Lower leg skin (tissue), 4 donors: ENCODE measurements around the gene PCCA. TPM values are rescaled to one million over a fixed set of nuclear protein-coding genes. Genes with fewer than 3 reads are reported as not detected.

Experiments used
- DNase-seq, 2 donors: peaks; one replicate each; pipeline ENCODE4 v3.0.0-alpha.2; 2019; ENCODE audit warnings: low spot score in 2 of 2
- H3K4me3 ChIP-seq: fragments of 200-600 bp; sonication (generic); 2 replicates; pipeline ENCODE4 v1.5.1; 2017; ENCODE audit warnings: mild to moderate bottlenecking, low read depth; ENCODE audit not compliant: poor library complexity, severe bottlenecking
- CTCF ChIP-seq, 3 donors: fragments of 450-650 bp; IDR thresholded peaks; one replicate each; pipeline ENCODE4 v1.5.1; 2016; ENCODE audit warnings: antibody characterized with exemption in 3 of 3, mild to moderate bottlenecking in 3 of 3, moderate library complexity in 2 of 3
- POLR2A ChIP-seq, 2 donors: fragments of 450-650 bp; IDR thresholded peaks; one replicate each; pipeline ENCODE4 v1.6.1; 2016 to 2017; ENCODE audit warnings: antibody characterized with exemption in 2 of 2, mild to moderate bottlenecking in 1 of 2, moderate library complexity in 1 of 2
- WGBS, 2 donors: methylation state at CpG; one replicate each; pipeline ENCODE4 v1.1.5; 2018; 5-methylcytosine and 5-hydroxymethylcytosine counted together
- intact Hi-C: fragments of 100-400 bp; cut with DNase I; formaldehyde crosslinking; loops from one replicate; pipeline ENCODE4 v1.15.0; 2023; ENCODE audit warnings: low total_unique reads
- total RNA-seq, 4 donors: library from RNA; depleted of rRNA; stranded (reverse); fragments of >200 nt; gene quantifications; one replicate each; pipeline ENCODE4 v1.1.0, GENCODE V29; 2016

The PCCA gene
- total RNA-seq, 4 donors from 2014 or later: 24.3 to 34.2 (median 26.2) TPM

- intact Hi-C loops: no loop called here
- DNase-seq: no peak
- H3K4me3 ChIP-seq: no peak overlapping the region
- TF ChIP-seq CTCF (IDR thresholded peaks at IDR 0.05) (no peak), POLR2A (IDR thresholded peaks at IDR 0.05) (no peak)
- 75 to 82% methylated on average over 8 of the region's 8 CpGs for WGBS, 2 donors
Observed at GRCh38 chr13:100491164-100491842, 402.4 kb downstream of the PCCA start.

DNA sequence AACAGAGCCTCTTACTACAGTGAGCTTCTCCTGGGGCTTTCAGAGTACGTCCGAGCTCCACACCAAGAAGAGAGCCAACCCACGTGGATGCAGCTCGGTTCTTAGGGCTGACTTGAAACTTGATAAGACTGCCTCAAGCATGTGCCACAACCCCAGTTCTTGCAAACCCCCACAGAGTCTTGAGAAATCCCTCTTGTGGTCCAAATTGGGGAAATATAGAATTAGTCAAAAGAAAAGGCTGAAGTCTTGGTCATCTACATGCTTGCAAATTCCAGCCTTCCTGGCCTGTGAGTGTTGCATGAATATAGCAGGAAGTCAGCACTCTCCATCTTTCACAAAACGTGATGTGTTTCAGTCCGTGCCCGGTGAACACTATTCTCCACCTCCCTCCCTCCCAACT lies 404.5 kb downstream of the PCCA start:
- intact Hi-C loops: no loop called here
- DNase-seq: no peak
- no peak for TF ChIP-seq CTCF (IDR thresholded peaks at IDR 0.05)
- no peak for TF ChIP-seq POLR2A (IDR thresholded peaks at IDR 0.05)
- H3K4me3 ChIP-seq: no peak overlapping the region
- 92 to 94% methylated on average over 7 of the region's 7 CpGs for WGBS, 2 donors

- H3K4me3 ChIP-seq: no peak overlapping the region
- TF ChIP-seq POLR2A (IDR thresholded peaks at IDR 0.05) (no peak), CTCF (IDR thresholded peaks at IDR 0.05) (no peak)
- DNase-seq: no peak
- intact Hi-C loops: no loop called here
- WGBS, 2 donors: 80 to 91% methylated on average over 1 of the region's 1 CpG
Observed at GRCh38 chr13:100495455-100495854, 406.6 kb downstream of the PCCA start.

DNA sequence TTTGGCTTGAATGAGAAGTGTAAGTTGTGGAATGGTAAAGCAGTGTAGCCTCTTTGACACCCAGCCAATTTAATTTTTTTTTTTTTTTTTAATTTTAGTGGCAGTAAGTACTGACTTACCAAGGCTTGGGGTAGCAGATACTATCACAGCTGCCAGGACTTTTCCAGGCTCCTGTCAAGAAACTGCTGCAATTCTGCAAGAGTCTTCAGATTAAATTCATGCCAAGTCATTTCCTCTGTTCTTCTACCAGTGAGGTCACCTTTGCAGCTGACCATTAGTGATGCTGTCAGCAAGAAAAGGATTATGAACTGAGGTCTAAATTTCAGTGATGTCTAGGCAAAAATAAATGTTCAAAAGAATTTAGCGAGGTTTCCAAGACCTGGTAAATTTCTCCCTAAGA lies 408.5 kb downstream of the PCCA start:
- TF ChIP-seq CTCF (IDR thresholded peaks at IDR 0.05) (no peak), POLR2A (IDR thresholded peaks at IDR 0.05) (no peak)
- DNase-seq: no peak
- WGBS, 2 donors: 94 to 97% methylated on average over 1 of the region's 1 CpG
- H3K4me3 ChIP-seq: no peak overlapping the region
- intact Hi-C loops: no loop called here

DNA sequence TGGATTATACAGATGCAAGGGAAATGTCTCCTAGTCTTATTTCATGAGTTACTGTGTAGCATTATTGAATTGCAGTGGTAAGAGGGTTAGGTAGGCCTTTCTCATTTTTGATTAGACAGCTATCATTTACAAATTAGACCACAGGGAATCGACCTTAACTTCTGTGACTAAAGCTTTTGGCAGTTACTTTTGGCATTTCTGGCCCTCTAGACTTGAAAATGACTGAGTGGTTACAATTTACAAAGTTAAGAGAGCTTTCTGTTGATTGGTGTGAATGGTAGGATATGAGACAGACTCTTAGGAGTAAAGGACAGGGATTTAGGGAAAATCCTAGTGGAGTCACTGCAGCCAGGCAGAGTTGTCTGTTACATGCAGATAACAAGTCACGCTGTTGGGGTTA lies 413.6 kb downstream of the PCCA start:
- intact Hi-C loops: no loop called here
- TF ChIP-seq CTCF (IDR thresholded peaks at IDR 0.05) (no peak), POLR2A (IDR thresholded peaks at IDR 0.05) (no peak)
- whole genome bisulfite sequencing, 2 donors: 63 to 65% methylated on average over 2 of the region's 2 CpGs
- DNase-seq: no peak
- H3K4me3 ChIP-seq: no peak overlapping the region

- no peak overlapping the region for H3K4me3 ChIP-seq
- WGBS, 2 donors: 97% methylated on average over 3 of the region's 3 CpGs
- intact Hi-C loops: no loop called here
- DNase-seq: no peak
- TF ChIP-seq POLR2A (IDR thresholded peaks at IDR 0.05) (no peak), CTCF (IDR thresholded peaks at IDR 0.05) (no peak)
Observed at GRCh38 chr13:100503622-100504021, 414.7 kb downstream of the PCCA start.
